Neutrophil (primary cell): ENCODE data around the gene PER1.

Experiments
- H3K27ac ChIP-seq: fragments of 200-600 bp; sonication (generic); 2 replicates; pipeline ENCODE4 v1.5.1; 2016; ENCODE audit warnings: mild to moderate bottlenecking, moderate library complexity
- H3K27me3 ChIP-seq: fragments of 200-600 bp; sonication (generic); 2 replicates; pipeline ENCODE4 v1.6.0; 2016; ENCODE audit warnings: mild to moderate bottlenecking
- H3K36me3 ChIP-seq: fragments of 200-600 bp; sonication (generic); 2 replicates; pipeline ENCODE4 v1.5.1; 2017
- H3K4me1 ChIP-seq, 2 experiments: fragments of 200-600 bp in 1 of 2; sonication (generic) in 1 of 2; 1 replicate in 1 of 2; 2 replicates in 1 of 2; pipeline versions ENCODE4 v1.5.1 to v1.6.1; 2013 to 2016; ENCODE audit warnings: low read depth in 1 of 2, low read length in 1 of 2, mild to moderate bottlenecking in 1 of 2, moderate library complexity in 1 of 2; ENCODE audit not compliant: control insufficient read depth in 1 of 2, insufficient read depth in 1 of 2
- H3K4me3 ChIP-seq, 2 experiments: fragments of 200-600 bp in 1 of 2; sonication (generic) in 1 of 2; 1 replicate in 1 of 2; 2 replicates in 1 of 2; pipeline ENCODE4 v1.5.1; 2013 to 2016; ENCODE audit warnings: low read depth in 1 of 2, low read length in 1 of 2, mild to moderate bottlenecking in 1 of 2, moderate library complexity in 1 of 2
- H3K9me3 ChIP-seq: fragments of 200-600 bp; sonication (generic); 2 replicates; pipeline ENCODE4 v1.5.1; 2016
- TF ChIP-seq, protein P1 (sequence below): fragments of 200-600 bp; sonication (generic); IDR thresholded peaks from 2 replicates; pipeline ENCODE4 v1.5.1; 2016; ENCODE audit warnings: antibody characterized with exemption

The PER1 gene, protein sequence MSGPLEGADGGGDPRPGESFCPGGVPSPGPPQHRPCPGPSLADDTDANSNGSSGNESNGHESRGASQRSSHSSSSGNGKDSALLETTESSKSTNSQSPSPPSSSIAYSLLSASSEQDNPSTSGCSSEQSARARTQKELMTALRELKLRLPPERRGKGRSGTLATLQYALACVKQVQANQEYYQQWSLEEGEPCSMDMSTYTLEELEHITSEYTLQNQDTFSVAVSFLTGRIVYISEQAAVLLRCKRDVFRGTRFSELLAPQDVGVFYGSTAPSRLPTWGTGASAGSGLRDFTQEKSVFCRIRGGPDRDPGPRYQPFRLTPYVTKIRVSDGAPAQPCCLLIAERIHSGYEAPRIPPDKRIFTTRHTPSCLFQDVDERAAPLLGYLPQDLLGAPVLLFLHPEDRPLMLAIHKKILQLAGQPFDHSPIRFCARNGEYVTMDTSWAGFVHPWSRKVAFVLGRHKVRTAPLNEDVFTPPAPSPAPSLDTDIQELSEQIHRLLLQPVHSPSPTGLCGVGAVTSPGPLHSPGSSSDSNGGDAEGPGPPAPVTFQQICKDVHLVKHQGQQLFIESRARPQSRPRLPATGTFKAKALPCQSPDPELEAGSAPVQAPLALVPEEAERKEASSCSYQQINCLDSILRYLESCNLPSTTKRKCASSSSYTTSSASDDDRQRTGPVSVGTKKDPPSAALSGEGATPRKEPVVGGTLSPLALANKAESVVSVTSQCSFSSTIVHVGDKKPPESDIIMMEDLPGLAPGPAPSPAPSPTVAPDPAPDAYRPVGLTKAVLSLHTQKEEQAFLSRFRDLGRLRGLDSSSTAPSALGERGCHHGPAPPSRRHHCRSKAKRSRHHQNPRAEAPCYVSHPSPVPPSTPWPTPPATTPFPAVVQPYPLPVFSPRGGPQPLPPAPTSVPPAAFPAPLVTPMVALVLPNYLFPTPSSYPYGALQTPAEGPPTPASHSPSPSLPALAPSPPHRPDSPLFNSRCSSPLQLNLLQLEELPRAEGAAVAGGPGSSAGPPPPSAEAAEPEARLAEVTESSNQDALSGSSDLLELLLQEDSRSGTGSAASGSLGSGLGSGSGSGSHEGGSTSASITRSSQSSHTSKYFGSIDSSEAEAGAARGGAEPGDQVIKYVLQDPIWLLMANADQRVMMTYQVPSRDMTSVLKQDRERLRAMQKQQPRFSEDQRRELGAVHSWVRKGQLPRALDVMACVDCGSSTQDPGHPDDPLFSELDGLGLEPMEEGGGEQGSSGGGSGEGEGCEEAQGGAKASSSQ (N-terminal part only)

DNA sequence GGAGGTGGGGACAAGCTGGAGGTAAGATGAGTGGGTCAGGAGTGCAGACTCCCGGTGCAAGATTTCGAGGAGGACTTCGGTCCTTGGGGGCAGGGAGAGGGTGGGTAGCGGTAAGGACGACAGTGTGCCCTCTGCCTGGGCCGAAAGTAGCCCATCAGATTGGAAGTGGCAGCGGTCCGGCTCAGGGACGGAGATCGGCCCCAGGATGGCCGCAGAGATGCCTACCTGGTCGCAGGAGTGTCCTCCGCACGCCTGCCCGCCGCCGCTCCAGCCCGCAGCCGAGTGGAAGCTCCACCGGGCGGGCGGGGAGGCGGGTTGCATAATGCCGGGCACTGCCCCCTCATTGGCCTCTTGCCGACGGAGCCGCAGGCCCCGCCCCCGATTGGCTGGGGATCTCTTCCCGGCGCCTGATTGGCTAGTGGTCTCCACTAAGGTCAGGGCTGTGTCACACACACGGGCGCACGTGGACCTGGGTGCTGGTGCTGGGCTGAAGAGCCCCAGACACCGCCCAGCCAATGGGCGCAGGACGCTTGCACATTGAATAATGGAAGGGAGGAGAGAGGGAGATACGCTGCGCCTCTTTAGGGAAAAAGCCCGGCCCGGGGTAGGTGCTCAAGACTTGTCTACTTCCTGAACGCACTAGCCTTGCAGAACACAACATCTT is at the start of gene PER1:
PER1 (minus strand) TSS at position 293 of the 664 bp plus-strand sequence. CDS start 1,698 bp downstream, outside the sequence.
- Histone ChIP-seq H3K36me3 (peaks cover 13% of the 10 kb centered on the region), H3K4me3 (peak within 1 kb of the TSS; percentile 69 to 95), H3K4me1 (peaks cover 61 to 65% of the 10 kb centered on the region in 2 experiments), H3K9me3 (no peaks in the 10 kb centered on the region), H3K27me3 (peaks cover 15% of the 10 kb centered on the region), H3K27ac (peak within 1 kb of the TSS; percentile 90)
- TF ChIP-seq, protein P1, sequence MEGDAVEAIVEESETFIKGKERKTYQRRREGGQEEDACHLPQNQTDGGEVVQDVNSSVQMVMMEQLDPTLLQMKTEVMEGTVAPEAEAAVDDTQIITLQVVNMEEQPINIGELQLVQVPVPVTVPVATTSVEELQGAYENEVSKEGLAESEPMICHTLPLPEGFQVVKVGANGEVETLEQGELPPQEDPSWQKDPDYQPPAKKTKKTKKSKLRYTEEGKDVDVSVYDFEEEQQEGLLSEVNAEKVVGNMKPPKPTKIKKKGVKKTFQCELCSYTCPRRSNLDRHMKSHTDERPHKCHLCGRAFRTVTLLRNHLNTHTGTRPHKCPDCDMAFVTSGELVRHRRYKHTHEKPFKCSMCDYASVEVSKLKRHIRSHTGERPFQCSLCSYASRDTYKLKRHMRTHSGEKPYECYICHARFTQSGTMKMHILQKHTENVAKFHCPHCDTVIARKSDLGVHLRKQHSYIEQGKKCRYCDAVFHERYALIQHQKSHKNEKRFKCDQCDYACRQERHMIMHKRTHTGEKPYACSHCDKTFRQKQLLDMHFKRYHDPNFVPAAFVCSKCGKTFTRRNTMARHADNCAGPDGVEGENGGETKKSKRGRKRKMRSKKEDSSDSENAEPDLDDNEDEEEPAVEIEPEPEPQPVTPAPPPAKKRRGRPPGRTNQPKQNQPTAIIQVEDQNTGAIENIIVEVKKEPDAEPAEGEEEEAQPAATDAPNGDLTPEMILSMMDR, result no peak

DNA sequence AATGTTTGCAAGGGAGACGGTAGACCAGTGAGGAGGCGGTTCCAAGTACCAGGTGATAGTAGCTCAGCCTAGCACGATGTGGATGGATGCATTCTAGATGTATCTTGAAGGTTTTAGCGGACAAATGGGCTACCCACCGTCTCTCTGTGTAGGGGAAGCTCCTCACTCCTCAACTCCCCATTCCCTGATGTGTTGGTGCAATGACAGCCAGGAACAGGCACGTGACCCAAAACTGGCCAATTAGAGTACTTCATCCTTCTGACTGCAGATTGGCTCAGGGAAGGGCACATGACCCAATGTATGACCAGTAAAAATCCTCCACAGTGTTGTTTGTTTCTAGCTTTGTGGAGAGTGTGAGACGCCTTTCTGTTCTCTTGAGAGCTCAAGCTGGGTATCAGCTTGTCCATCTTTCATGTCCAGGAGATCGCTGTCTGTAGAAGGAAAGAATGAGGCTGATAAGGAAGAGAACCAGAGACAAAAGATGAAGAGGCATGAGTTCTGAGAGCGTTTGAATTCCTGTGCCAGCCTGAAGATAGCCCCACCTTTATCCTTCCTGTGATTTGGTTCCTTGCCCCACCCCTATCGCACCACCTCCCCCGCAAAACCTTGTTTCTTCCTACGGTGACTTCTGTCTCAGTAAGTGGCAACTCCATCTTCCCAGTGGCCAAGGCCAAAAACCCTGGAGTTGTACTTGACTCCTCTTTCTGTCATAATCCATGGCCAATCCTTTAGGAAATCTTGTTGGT is 40.0 kb upstream of the PER1 start:
- Histone ChIP-seq H3K27me3 (no peaks in the 10 kb centered on the region), H3K4me1 (peaks cover 49 to 52% of the 10 kb centered on the region in 2 experiments)

DNA sequence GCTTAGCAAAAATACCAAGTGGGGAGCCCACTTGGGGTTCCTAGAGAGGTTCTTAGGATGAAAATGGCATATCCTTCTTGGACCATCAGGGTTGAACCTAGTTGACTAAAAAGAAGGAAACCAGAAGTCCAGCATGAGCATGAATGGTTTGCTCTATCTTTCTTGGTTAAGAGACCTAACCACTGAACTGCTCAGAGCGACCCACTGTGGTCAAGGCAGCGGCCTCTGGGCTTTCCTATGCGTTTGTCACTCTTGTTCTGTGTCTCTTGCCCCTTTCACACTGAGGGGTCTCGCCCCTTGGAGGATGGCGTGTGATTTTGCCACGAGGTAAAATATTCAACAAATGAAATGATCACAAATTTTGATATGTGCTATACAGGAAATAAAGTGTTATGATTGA is 38.3 kb upstream of the PER1 start:
- H3K4me3 ChIP-seq, result peak overlapping the region; percentile 89
- H3K27ac ChIP-seq, result peak overlapping the region; percentile 95

More for the DNA sequence above, 40.0 kb upstream of the PER1 start:
- H3K9me3 ChIP-seq, result no peaks in the 10 kb centered on the region
- H3K27ac ChIP-seq, result peak overlapping the region; percentile 95
- TF ChIP-seq, protein P1, result no peak
- no peaks in the 10 kb centered on the region for H3K36me3 ChIP-seq
- H3K4me3 ChIP-seq, result peak overlapping the region; percentile 53 to 64

DNA sequence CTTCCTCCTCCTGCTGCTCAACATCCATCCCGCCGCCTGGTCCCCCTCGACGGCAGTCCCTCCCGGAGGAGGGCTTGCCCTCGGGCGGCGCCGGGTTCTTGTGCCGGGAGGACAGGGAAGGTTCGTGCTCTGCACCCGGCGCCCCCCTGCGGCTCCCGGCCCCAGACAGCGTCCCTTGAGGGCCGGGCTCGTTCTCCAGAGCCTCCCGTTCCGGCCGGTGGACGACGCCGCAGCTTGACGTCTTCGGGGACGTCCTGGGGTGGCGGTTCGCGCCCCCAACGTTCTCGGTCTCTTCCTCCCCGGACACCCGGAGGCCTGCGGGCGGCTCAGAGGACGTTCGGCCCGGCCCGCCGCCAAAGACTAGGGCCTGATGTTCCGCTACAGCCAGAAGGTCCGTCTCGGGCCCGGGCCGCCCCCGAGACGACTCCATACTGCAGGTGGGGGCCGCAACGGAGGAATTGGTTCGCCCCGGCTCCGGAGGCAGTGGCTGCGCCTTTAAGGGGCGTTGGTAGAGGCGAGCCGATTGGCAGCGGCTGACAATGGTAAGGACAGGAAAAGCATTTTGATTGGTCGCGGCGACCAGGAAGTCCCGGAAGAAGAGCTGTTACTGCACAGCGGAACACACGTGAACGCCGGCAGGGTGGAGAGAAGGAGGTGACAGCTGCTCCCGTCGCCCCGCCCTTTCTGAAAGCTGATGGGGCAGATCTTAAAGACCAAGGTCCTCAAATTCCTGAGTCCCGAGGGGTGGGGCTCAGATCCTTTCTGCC is 37.7 kb upstream of the PER1 start, which contains the start of gene BORCS6:
BORCS6 (minus strand) TSS at position 470 of the 767 bp plus-strand sequence; CDS start at position 430, 40 bp downstream.
- Histone ChIP-seq H3K27me3 (peaks cover 12% of the 10 kb centered on the region), H3K9me3 (no peaks in the 10 kb centered on the region), H3K4me1 (peaks cover 68 to 74% of the 10 kb centered on the region in 2 experiments), H3K4me3 (peak within 1 kb of the TSS; percentile 89), H3K36me3 (no peaks in the 10 kb centered on the region), H3K27ac (peak within 1 kb of the TSS; percentile 95)
- TF ChIP-seq, protein P1, result no peak

More for the DNA sequence above, 38.3 kb upstream of the PER1 start:
- TF ChIP-seq, protein P1, result no peak
- no peaks in the 10 kb centered on the region for H3K36me3 ChIP-seq
- no peaks in the 10 kb centered on the region for H3K9me3 ChIP-seq
- H3K4me1 ChIP-seq, result peaks cover 67 to 69% of the 10 kb centered on the region in 2 experiments
- H3K27me3 ChIP-seq, result peaks cover 8% of the 10 kb centered on the region
